BJ (cell line): ENCODE measurements around the gene LYVE1. TPM values are rescaled to one million over a fixed set of nuclear protein-coding genes. Genes with fewer than 3 reads are reported as not detected.

Experiments used
- CTCF ChIA-PET: fragments of 350-600 bp; formaldehyde crosslinking; extraction: SDS; loops from one replicate; lab custom pipeline; 2021; ENCODE audit warnings: antibody characterized with exemption, inconsistent platforms; lab: Yijun Ruan, JAX
- POLR2A ChIA-PET: fragments of 300-600 bp; sonication (Branson Sonifier 250); formaldehyde crosslinking; extraction: SDS; loops from one replicate; lab custom pipeline; 2021; ENCODE audit warnings: antibody characterized with exemption; lab: Charles Lee
- DNase-seq: peaks from one replicate; pipeline ENCODE4 v3.0.0-alpha.2; 2011; ENCODE audit warnings: low read depth
- H3K27me3 ChIP-seq: 2 replicates; pipeline ENCODE4 v1.6.0; 2011; ENCODE audit warnings: low read length; ENCODE audit not compliant: control insufficient read depth, insufficient read depth
- H3K36me3 ChIP-seq: 2 replicates; pipeline ENCODE4 v1.5.1; 2011; ENCODE audit warnings: low read length; ENCODE audit not compliant: control insufficient read depth, insufficient read depth
- H3K4me3 ChIP-seq: 2 replicates; pipeline ENCODE4 v1.5.1; 2011; ENCODE audit warnings: low read depth, mild to moderate bottlenecking, control low read depth, low read length
- CTCF ChIP-seq: IDR thresholded peaks from 2 replicates; pipeline ENCODE4 v1.5.1; 2011; ENCODE audit warnings: low read depth, mild to moderate bottlenecking, control low read depth, inconsistent platforms, low read length, moderate library complexity; ENCODE audit not compliant: insufficient read depth
- polyA plus RNA-seq: library from polyadenylated mRNA; depleted of rRNA; stranded (reverse); fragments of >200 nt; gene quantifications from 2 replicates; pipeline ENCODE4 v1.2.3, GENCODE V29; 2011

The LYVE1 gene
- polyA plus RNA-seq, 1 experiment, result 0.15 TPM

- DNase-seq, result no peak
- no peaks in the 10 kb centered on the region for H3K27me3 ChIP-seq
- CTCF ChIA-PET, result no interaction called here
- POLR2A ChIA-PET, result no interaction called here
- H3K4me3 ChIP-seq, result no peak overlapping the region
- TF ChIP-seq CTCF, result no peak
- peaks cover 18% of the 10 kb centered on the region for H3K36me3 ChIP-seq
Measured at GRCh38 chr11:10607462-10608132, 39.1 kb upstream of the LYVE1 start.

DNA sequence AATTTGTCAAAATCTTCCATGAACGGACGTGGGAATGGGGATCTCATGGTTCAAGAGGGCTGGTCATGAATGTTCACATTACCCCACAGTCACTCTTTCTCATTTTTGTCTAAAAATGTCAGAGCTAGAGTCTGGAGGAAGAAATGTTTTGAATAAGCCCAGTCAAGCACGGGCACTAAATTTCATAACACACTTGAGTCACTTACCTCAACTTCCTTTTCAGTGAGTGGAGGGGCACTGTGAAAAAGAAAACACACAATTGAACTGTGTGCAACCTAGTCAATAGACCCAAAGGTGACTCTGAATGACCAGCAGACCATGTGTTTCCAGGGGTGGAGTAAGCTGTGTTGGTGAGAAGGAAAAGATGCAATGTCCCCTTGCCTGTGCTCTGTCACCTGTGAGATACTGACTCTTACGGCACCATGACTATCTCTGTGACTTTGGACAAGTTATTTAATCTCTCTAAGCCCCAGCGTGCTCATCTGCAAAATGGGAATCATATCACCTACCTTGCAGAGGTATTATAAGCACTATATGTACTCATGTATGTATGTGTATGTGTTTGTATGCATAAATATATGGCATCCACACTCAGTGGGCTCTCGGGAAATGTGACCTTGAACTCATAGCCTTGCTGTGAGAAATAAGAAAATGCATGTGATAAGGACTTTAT is 38.2 kb upstream of the LYVE1 start:
- CTCF ChIA-PET, result interaction anchor here (0.9 to 1.5 kb wide), 4 partner anchors 19 to 129 kb away, joined by 3 to 4 read pairs (median 3); no protein-coding TSS in a partner anchor
- POLR2A ChIA-PET, result no interaction called here
- Histone ChIP-seq H3K36me3 (peaks cover 20% of the 10 kb centered on the region), H3K4me3 (no peak overlapping the region), H3K27me3 (no peaks in the 10 kb centered on the region)
- DNase-seq, result no peak
- no peak for TF ChIP-seq CTCF

- DNase-seq, result no peak
- no peak overlapping the region for H3K4me3 ChIP-seq
- POLR2A ChIA-PET, result no interaction called here
Measured at GRCh38 chr11:10605941-10606381, 37.5 kb upstream of the LYVE1 start.

GRCh38 chr11:10604798-10605197 is 36.3 kb upstream of the LYVE1 start:
- H3K36me3 ChIP-seq, result peaks cover 29% of the 10 kb centered on the region
- H3K27me3 ChIP-seq, result no peaks in the 10 kb centered on the region
- DNase-seq, result no peak
- TF ChIP-seq CTCF, result no peak
- CTCF ChIA-PET, result interaction anchor here (1.0 to 1.7 kb wide), 5 partner anchors 9 to 65 kb away, joined by 3 to 11 read pairs (median 3); partner anchors contain the start of gene RNF141
- POLR2A ChIA-PET, result interaction anchor here (1.0 kb wide), 1 partner anchor 12 kb away, joined by 6 read pairs; no protein-coding TSS in a partner anchor
- H3K4me3 ChIP-seq, result no peak overlapping the region

More at GRCh38 chr11:10605941-10606381, 37.5 kb upstream of the LYVE1 start:
- CTCF ChIA-PET, result interaction anchor here (0.6 to 1.5 kb wide), 5 partner anchors 18 to 129 kb away, joined by 3 to 4 read pairs (median 3); partner anchors contain the start of gene RNF141
- TF ChIP-seq CTCF, result no peak
- H3K27me3 ChIP-seq, result no peaks in the 10 kb centered on the region
- H3K36me3 ChIP-seq, result peaks cover 24% of the 10 kb centered on the region

DNA sequence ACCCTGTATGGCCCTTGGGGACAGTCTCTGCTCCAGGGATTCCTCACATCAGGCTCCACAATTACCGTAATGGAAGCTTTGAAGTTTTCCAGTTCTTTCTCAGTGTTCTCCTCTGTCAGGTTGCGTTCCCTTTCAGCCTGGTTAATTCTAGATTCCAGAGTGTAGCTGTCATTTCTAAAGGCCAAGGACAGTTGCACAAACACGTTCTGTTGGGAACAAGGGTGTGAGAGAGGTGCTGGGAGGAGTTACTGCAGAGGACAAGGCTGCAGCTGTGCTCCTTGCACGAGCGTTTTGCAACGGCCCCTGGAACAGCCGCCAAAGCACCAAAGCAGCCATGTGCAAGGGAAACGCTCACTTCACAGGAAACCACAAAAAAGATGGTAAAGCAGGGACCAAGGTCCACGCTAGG is 35.9 kb upstream of the LYVE1 start:
- TF ChIP-seq CTCF, result no peak
- H3K27me3 ChIP-seq, result no peaks in the 10 kb centered on the region
- POLR2A ChIA-PET, result interaction anchor here (1.0 kb wide), 1 partner anchor 12 kb away, joined by 6 read pairs; no protein-coding TSS in a partner anchor
- CTCF ChIA-PET, result interaction anchor here (1.0 to 1.7 kb wide), 5 partner anchors 9 to 65 kb away, joined by 3 to 11 read pairs (median 3); partner anchors contain the start of gene RNF141
- no peak for DNase-seq
- H3K4me3 ChIP-seq, result no peak overlapping the region
- H3K36me3 ChIP-seq, result peaks cover 27% of the 10 kb centered on the region
